Neural cell (in vitro differentiated cells): ENCODE results near the gene ATAD3C.

ENCODE experiments used
- EP300 ChIP-seq: fragments of 450-650 bp; conservative IDR thresholded peaks from 2 replicates; pipeline ENCODE4 v1.6.1; 2014; ENCODE audit warnings: antibody characterized with exemption, mild to moderate bottlenecking, moderate library complexity; ENCODE audit not compliant: poor library complexity, severe bottlenecking
- RAD21 ChIP-seq: fragments of 450-650 bp; conservative IDR thresholded peaks from 2 replicates; pipeline ENCODE4 v1.6.1; 2014; ENCODE audit warnings: antibody characterized with exemption, mild to moderate bottlenecking, moderate library complexity
- TF ChIP-seq, protein P1 (sequence below): fragments of 450-650 bp; IDR thresholded peaks from 2 replicates; pipeline ENCODE4 v1.5.1; 2014; ENCODE audit warnings: antibody characterized with exemption, mild to moderate bottlenecking, moderate library complexity; ENCODE audit not compliant: poor library complexity, severe bottlenecking

GRCh38 chr1:1461721-1462317 is 12.3 kb downstream of the ATAD3C start:
- no peak for TF ChIP-seq EP300
- TF ChIP-seq, protein P1, sequence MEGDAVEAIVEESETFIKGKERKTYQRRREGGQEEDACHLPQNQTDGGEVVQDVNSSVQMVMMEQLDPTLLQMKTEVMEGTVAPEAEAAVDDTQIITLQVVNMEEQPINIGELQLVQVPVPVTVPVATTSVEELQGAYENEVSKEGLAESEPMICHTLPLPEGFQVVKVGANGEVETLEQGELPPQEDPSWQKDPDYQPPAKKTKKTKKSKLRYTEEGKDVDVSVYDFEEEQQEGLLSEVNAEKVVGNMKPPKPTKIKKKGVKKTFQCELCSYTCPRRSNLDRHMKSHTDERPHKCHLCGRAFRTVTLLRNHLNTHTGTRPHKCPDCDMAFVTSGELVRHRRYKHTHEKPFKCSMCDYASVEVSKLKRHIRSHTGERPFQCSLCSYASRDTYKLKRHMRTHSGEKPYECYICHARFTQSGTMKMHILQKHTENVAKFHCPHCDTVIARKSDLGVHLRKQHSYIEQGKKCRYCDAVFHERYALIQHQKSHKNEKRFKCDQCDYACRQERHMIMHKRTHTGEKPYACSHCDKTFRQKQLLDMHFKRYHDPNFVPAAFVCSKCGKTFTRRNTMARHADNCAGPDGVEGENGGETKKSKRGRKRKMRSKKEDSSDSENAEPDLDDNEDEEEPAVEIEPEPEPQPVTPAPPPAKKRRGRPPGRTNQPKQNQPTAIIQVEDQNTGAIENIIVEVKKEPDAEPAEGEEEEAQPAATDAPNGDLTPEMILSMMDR, result no peak
- no peak for TF ChIP-seq RAD21
